Muscle of leg (tissue), 11 donors: ENCODE measurements around the gene CCDC110. TPM values are rescaled to one million over a fixed set of nuclear protein-coding genes. Genes with fewer than 3 reads are reported as not detected.

ENCODE experiments used
- DNase-seq: peaks from one replicate; pipeline ENCODE4 v3.0.0; 2013
- H3K27ac ChIP-seq: one replicate; pipeline ENCODE4 v1.5.1; 2013; ENCODE audit warnings: mild to moderate bottlenecking, low read length, control low read depth
- H3K27me3 ChIP-seq: one replicate; pipeline ENCODE4 v1.6.1; 2013; ENCODE audit warnings: low read length; ENCODE audit not compliant: control insufficient read depth, insufficient read depth
- H3K36me3 ChIP-seq: one replicate; pipeline ENCODE4 v1.6.1; 2013; ENCODE audit warnings: low read length; ENCODE audit not compliant: control insufficient read depth, insufficient read depth
- H3K4me1 ChIP-seq: one replicate; pipeline ENCODE4 v1.6.1; 2013; ENCODE audit warnings: low read length; ENCODE audit not compliant: control insufficient read depth, insufficient read depth
- H3K4me3 ChIP-seq: one replicate; pipeline ENCODE4 v1.5.1; 2013; ENCODE audit warnings: low read length, control low read depth
- H3K9me3 ChIP-seq: replicated peaks from 2 replicates; pipeline ENCODE4 v1.6.1; 2013; ENCODE audit warnings: low read depth, low read length; ENCODE audit not compliant: control insufficient read depth
- WGBS: methylation state at CpG from one replicate; pipeline ENCODE4 v1.1.5; 2013; ENCODE audit warnings: missing lambda C conversion rate; ENCODE audit not compliant: insufficient coverage; 5-methylcytosine and 5-hydroxymethylcytosine counted together
- polyA plus RNA-seq, 8 donors: library from polyadenylated mRNA; unstranded; fragments of 120-200 nt; gene quantifications; one replicate each; pipeline versions ENCODE4 v1.2.1 to v1.2.3, GENCODE V29; 2013; ENCODE audit warnings: inconsistent platforms in 1 of 8, low replicate concordance in 1 of 8; ENCODE audit not compliant: insufficient read length in 8 of 8, insufficient read depth in 1 of 8
- total RNA-seq: library from RNA; stranded (reverse); fragments of 120-200 nt; gene quantifications from one replicate; pipeline ENCODE4 v1.2.4, GENCODE V29; 2013

Gene CCDC110
- total and polyA plus RNA-seq, 9 donors = 0.84 to 1.7 (median 1.1) TPM

DNA sequence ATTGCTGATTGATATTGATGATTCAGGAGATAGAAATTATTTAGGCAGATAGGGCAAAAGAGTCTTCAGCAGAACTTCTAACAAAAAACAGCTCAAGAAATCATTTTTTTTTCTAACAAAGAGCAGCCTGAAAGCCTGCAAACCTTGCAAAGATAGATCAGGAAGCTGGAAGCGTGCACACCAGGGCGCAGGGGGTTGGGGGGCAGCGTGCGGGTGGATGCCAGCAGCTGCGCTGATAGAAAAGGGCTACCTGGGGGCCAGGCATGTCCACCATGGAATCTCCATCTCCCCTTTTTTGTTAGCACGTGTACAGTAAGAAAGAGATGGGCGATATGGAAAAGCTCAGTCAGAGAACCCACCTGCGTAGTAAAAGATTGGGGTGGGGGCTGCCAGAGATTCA is 1.7 kb upstream of the CCDC110 start:
- 100% methylated on average over 6 of the region's 8 CpGs for WGBS
- H3K4me3 ChIP-seq = no peak overlapping the region
- DNase-seq = no peak

DNA sequence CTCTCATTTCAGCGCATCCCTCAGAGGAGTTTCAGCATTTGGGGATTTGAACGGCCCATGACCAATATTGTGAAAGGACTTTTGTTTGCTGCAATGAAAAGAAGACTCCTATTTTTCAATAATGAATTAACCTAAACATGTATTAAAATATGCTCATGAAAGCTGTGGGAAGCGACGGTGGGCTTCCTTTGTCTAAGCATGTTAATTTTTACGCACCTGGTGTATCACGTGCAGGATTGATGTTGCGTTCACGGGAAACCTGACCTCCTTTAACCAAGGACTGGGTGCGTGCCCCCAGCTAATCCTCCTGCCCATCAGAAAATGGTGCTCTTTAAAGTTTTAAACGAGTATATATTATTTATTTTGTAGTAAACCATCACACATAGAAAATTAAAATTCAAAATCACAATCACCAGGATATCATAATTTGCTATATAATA is 590 bp upstream of the CCDC110 start:
- H3K9me3 ChIP-seq = no peaks in the 10 kb centered on the region
- peak overlapping the region; percentile 82 for H3K4me3 ChIP-seq
- no peaks in the 10 kb centered on the region for H3K36me3 ChIP-seq
- DNase-seq = no peak
- H3K27ac ChIP-seq = no peak overlapping the region
- no CpG with 5 or more reads among the region's 10 CpGs for WGBS
- peaks cover 9% of the 10 kb centered on the region for H3K27me3 ChIP-seq
- H3K4me1 ChIP-seq = peaks cover 9% of the 10 kb centered on the region

More for the DNA sequence above, 1.7 kb upstream of the CCDC110 start:
- no peak overlapping the region for H3K27ac ChIP-seq
- H3K4me1 ChIP-seq = peaks cover 9% of the 10 kb centered on the region
- H3K9me3 ChIP-seq = no peaks in the 10 kb centered on the region
- peaks cover 9% of the 10 kb centered on the region for H3K27me3 ChIP-seq
- H3K36me3 ChIP-seq = no peaks in the 10 kb centered on the region

DNA sequence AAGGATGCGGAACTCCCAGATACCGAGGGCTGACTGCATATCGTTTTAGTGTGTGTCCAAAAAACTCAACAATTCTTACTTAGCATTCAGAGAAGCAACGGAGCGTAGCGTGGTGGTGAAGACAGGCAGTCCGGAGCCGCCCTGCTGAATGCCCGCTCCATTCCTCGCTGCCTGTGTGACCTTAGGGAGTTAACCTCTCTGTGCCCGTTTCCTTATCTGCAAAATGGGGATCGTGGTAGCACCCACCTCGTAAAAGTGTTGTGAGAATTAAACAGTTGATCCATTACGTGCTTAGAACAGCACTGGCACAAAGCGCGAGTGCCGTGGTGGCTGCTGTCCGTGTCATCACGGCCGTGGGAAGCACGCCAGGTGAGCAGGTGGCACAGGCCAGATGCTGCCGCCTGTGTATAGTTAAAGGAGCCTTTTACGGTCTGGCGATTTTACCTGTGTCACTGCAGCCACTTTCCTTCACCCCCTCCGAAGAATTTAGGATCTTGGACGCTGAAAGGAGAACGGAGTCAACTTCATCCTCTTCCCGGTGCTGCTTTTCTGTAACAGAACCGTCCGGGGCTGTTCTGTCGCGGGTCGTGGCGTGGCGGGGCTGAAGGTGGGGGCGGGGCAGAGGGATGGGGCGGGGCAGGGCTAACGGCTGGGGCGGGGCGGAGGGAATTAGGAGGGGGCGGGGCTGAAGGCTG is 885 bp downstream of the CCDC110 start:
- peak overlapping the region; percentile 66 for H3K27ac ChIP-seq
- H3K27me3 ChIP-seq = peaks cover 9% of the 10 kb centered on the region
- peaks cover 9% of the 10 kb centered on the region for H3K4me1 ChIP-seq
- peak overlapping the region; percentile 61 for H3K4me3 ChIP-seq
- WGBS = 1% methylated on average over 21 of the region's 41 CpGs
- H3K9me3 ChIP-seq = no peaks in the 10 kb centered on the region
- DNase-seq = peak; percentile 69
- H3K36me3 ChIP-seq = no peaks in the 10 kb centered on the region

- no peaks in the 10 kb centered on the region for H3K36me3 ChIP-seq
- H3K27me3 ChIP-seq = peaks cover 9% of the 10 kb centered on the region
- H3K4me3 ChIP-seq = no peak overlapping the region
- no peak overlapping the region for H3K27ac ChIP-seq
- peaks cover 9% of the 10 kb centered on the region for H3K4me1 ChIP-seq
- no peak for DNase-seq
- no peaks in the 10 kb centered on the region for H3K9me3 ChIP-seq
- 61% methylated on average over 5 of the region's 9 CpGs for WGBS
These were observed 1.9 kb downstream of the CCDC110 start for GRCh38 chr4:185469580-185470154.

DNA sequence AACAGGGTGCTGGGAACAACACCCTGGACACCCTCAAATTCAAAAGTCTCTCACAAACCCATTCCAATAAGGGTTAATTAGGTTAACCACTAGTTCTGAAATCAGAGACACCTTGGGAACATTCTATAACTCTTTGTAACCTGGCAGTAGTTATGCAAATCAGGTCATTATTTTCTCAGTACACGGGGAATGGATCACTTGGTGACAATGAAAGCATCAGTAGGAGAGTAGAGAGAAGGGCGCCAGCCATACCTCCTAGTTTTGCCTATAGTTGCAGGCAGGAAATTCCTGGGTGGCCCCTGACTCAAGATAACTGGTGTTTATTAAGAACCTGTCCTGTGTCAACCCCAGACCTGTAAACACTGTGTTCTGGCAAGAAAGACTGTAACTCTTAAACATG is 2.5 kb downstream of the CCDC110 start:
- Histone ChIP-seq H3K27me3 (peaks cover 9% of the 10 kb centered on the region), H3K36me3 (no peaks in the 10 kb centered on the region), H3K4me3 (no peak overlapping the region), H3K4me1 (peaks cover 9% of the 10 kb centered on the region), H3K9me3 (no peaks in the 10 kb centered on the region), H3K27ac (no peak overlapping the region)
- DNase-seq = no peak
- WGBS = 73% methylated on average over 2 of the region's 2 CpGs

DNA sequence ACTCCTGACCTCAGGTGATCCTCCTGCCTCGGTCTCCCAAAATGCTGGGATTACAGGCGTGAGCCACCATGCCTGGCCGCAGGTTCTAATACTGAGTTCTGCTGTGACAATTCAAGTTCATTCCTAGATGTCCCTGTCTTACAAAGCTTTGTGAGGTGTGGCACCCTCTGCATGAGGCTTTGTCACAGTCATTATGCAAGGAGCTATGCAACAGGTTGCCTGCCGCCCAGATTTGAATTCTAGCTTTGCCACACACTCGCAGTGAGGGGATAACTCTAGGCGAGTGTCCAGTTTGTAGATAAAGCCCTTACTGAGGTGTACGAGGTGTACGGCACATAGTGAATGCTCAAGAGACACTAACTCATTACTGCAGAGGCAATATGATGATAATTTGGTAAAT is 3.5 kb downstream of the CCDC110 start:
- 85% methylated on average over 6 of the region's 8 CpGs for WGBS
- H3K27me3 ChIP-seq = peaks cover 5% of the 10 kb centered on the region
- no peak for DNase-seq
- H3K36me3 ChIP-seq = no peaks in the 10 kb centered on the region
- H3K4me1 ChIP-seq = peaks cover 9% of the 10 kb centered on the region
- H3K4me3 ChIP-seq = no peak overlapping the region
- no peaks in the 10 kb centered on the region for H3K9me3 ChIP-seq
- H3K27ac ChIP-seq = no peak overlapping the region

- Histone ChIP-seq H3K4me3 (no peak overlapping the region), H3K4me1 (peaks cover 7% of the 10 kb centered on the region), H3K27me3 (peaks cover 5% of the 10 kb centered on the region)
These were observed 4.4 kb downstream of the CCDC110 start for GRCh38 chr4:185467101-185467500.

DNA sequence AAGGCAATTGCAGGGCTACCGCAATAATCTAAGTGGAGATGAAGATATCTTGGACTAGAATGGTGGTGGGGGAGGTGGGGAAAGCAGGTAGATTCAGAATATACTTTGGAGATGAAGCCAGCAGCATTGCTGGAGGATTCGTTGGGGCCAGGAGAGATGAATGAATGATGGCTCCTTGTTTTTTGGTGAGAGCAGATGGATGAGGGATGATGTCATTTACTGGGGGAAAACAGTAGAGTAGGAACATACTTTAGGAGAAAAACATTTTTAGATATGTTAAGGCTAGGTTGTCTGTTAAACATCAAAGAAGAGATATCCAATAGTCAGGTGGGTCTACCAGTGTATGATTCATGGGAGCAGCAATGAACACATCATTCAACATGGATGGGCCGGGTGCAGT is 5.8 kb downstream of the CCDC110 start:
- H3K36me3 ChIP-seq = no peaks in the 10 kb centered on the region
- no peak for DNase-seq
- WGBS = 81% methylated on average over 3 of the region's 3 CpGs
- no peak overlapping the region for H3K4me3 ChIP-seq
- H3K9me3 ChIP-seq = no peaks in the 10 kb centered on the region
- H3K27ac ChIP-seq = no peak overlapping the region
- H3K27me3 ChIP-seq = peaks cover 5% of the 10 kb centered on the region
- H3K4me1 ChIP-seq = peaks cover 4% of the 10 kb centered on the region

More at GRCh38 chr4:185467101-185467500, 4.4 kb downstream of the CCDC110 start:
- Histone ChIP-seq H3K9me3 (no peaks in the 10 kb centered on the region), H3K36me3 (no peaks in the 10 kb centered on the region), H3K27ac (no peak overlapping the region)
- DNase-seq = no peak
- no CpG with 5 or more reads among the region's 4 CpGs for WGBS

GRCh38 chr4:185464887-185465286 is 6.6 kb downstream of the CCDC110 start:
- Histone ChIP-seq H3K27me3 (peaks cover 5% of the 10 kb centered on the region), H3K4me3 (no peak overlapping the region), H3K27ac (no peak overlapping the region), H3K36me3 (no peaks in the 10 kb centered on the region), H3K9me3 (no peaks in the 10 kb centered on the region), H3K4me1 (no peaks in the 10 kb centered on the region)
- DNase-seq = no peak
- no CpG with 5 or more reads among the region's 1 CpG for WGBS

- Histone ChIP-seq H3K4me3 (no peak overlapping the region), H3K36me3 (no peaks in the 10 kb centered on the region), H3K27ac (no peak overlapping the region), H3K9me3 (no peaks in the 10 kb centered on the region), H3K27me3 (no peaks in the 10 kb centered on the region), H3K4me1 (no peaks in the 10 kb centered on the region)
- DNase-seq = no peak
- WGBS = 62% methylated on average over 4 of the region's 6 CpGs
These were observed 7.3 kb downstream of the CCDC110 start for GRCh38 chr4:185464183-185464582.
